Esophagus squamous epithelium (tissue), 4 donors: ENCODE data around the gene FOXRED2.

ENCODE experiments used
- CTCF ChIP-seq, 6 experiments: fragments of 450-650 bp in 4 of 6; fragments of 200-600 bp in 2 of 6; sonication (generic) in 2 of 6; IDR thresholded peaks; one replicate each; pipeline ENCODE4 v1.5.1; 2016 to 2019; ENCODE audit warnings: antibody characterized with exemption in 6 of 6, mild to moderate bottlenecking in 4 of 6, moderate library complexity in 4 of 6
- POLR2A ChIP-seq, 4 donors: fragments of 450-650 bp; IDR thresholded peaks; one replicate each; pipeline ENCODE4 v1.6.1; 2017; ENCODE audit warnings: antibody characterized with exemption in 4 of 4, mild to moderate bottlenecking in 4 of 4, moderate library complexity in 3 of 4

GRCh38 chr22:36506637-36507517 is at the start of gene FOXRED2:
- TF ChIP-seq CTCF (IDR thresholded peaks at IDR 0.05) = peak in 1 of 6 experiments; percentile 7
- TF ChIP-seq POLR2A (IDR thresholded peaks at IDR 0.05) = peak in 3 of 4 donors; percentile 39 to 83 (median 77)
